ENCODE results near the gene SMIM35. TPM values are rescaled to one million over a fixed set of nuclear protein-coding genes. Genes with fewer than 3 reads are reported as not detected.
"Not testable (repeated sequence)": the region's sequence is repeated elsewhere in the genome, so short reads cannot be mapped to it uniquely, and the experiment has no call there.

The SMIM35 gene
- total RNA-seq, 2 donors from 2014 or later = not detected

DNA sequence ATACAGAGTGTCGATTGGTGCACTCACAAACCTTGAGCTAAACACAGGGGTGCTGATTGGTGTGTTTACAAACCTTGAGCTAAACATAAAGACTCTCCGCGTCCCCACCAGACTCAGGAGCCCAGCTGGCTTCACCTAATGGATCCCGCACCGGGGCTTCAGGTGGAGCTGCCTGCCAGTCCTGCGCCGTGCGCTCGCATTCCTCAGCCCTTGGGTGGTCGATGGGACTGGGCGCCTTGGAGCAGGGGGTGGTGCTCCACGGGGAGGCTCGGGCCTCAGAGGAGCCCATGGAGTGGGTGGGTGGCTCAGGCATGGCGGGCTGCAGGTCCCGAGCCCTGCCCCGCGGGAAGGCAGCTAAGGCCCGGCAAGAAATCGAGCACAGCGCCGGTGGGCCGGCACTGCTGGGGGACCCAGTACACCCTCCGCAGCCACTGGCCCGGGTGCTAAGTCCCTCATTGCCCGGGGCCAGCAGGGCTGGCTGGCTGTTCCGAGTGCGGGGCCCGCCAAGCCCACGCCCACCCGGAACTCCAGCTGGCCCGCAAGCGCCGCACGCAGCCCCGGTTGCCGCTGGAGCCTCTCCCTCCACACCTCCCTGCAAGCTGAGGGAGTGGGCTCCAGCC is 108.4 kb downstream of the SMIM35 start:
- ATAC-seq, H3K27ac Mint-ChIP-seq, H3K9me3 Mint-ChIP-seq: not testable (repeated sequence)
- peaks cover 6 to 11% of the 10 kb centered on the region in 2 donors for H3K36me3 Mint-ChIP-seq
- peak in 1 of 2 donors; percentile 52 for DNase-seq (ENCODE audit: low spot score in 2 of 2)

DNA sequence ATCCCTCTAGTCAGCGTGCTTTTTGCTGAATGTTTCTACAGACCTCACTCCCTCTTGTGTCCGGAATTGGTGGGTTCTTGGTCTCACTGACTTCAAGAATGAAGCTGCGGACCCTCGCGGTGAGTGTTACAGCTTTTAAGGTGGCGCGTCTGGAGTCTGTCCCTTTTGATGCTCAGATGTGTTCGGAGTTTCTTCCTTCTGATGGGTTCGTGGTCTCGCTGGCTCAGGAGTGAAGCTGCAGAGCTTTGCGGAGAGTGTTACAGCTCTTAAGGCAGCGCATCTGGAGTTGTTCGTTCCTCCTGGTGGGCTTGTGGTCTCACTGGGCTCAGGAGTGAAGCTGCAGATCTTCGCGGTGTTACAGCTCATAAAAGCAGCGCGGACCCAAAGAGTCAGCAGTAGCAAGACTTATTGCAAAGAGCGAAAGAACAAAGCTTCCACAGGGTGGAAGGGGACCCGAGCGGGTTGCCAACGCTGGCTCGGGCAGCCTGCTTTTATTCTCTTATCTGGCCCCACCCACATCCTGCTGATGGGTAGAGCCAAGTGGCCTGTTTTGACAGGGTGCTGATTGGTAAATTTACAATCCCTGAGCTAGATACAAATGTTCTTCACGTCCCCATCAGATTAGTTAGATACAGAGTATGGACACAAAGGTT is 109.0 kb downstream of the SMIM35 start:
- DNase-seq (ENCODE audit: low spot score in 2 of 2) = peak in 1 of 2 donors; percentile 47
- H3K27ac Mint-ChIP-seq, ATAC-seq, H3K9me3 Mint-ChIP-seq: not testable (repeated sequence)
- H3K36me3 Mint-ChIP-seq = peaks cover 6 to 11% of the 10 kb centered on the region in 2 donors

DNA sequence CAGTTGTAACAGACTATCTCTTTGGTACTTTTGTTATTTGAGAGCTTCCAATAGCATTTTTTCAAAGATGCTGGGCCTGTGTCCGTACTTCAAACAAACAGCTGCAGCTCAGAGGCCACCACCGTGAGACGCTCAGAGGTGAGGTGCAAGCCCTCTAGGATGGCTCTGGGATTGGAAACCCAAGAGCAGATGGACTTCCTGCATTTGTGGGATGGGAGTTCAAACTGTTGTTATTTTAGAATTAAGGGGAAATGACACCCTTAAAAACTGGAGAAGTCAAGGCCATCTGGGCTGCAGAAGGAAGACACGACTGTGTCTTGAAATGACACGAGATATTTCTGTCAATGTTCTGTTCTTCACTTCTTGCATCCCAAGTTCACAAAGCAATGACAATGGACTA is 109.7 kb downstream of the SMIM35 start:
- no peaks in the 10 kb centered on the region for H3K9me3 Mint-ChIP-seq
- H3K36me3 Mint-ChIP-seq = peaks cover 6 to 11% of the 10 kb centered on the region in 2 donors
- H3K27ac Mint-ChIP-seq = no peak overlapping the region
- DNase-seq (ENCODE audit: low spot score in 2 of 2) (peak in 1 of 2 donors; percentile 6), ATAC-seq (no peak)

DNA sequence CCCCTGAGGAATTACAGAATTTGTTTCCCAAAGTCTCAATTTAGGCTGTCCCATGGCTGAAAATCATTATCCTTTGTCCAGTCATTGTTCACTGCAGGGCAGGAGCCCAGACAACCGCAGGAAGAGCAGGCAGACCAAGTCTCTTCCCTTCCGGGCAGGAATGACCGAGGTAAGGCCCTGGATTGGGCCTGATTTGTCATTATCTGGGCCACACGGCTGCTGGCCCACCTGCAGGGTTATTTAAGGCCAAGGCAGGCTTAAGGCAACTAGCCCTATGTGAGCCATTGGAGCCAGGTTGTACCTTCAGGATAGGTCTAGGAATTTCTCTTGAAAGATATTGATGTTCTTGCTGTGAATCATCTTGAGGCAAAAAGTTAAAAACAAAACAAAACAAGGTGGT is 110.3 kb downstream of the SMIM35 start:
- DNase-seq (ENCODE audit: low spot score in 2 of 2) (peak in 1 of 2 donors; percentile 6), ATAC-seq (no peak)
- Mint-ChIP-seq H3K36me3 (peaks cover 6 to 11% of the 10 kb centered on the region in 2 donors), H3K9me3 (no peaks in the 10 kb centered on the region), H3K27ac (no peak overlapping the region)

DNA sequence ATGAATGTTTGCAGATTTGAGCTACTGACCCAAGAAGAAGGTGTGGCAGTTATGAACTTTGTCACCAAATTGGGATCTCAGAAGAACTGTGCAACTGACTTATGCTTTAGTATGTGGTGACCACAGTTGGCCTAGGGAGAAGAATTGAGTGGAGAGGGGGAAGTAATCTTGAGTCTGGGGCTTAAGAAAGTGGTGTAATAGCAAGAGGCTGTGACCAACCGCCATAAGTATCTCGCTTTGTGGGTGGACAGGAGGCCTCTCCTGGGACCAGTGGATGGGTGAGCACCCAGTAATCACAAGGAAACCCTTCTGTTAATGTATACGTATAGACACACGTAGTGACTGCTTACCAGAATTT is 113.3 kb downstream of the SMIM35 start:
- DNase-seq (ENCODE audit: low spot score in 2 of 2) (peak in 1 of 2 donors; percentile 30), ATAC-seq (no peak)
- Mint-ChIP-seq H3K36me3 (peaks cover 6 to 11% of the 10 kb centered on the region in 2 donors), H3K27ac (peak overlapping the region in 1 of 2 donors; percentile 55), H3K9me3 (no peaks in the 10 kb centered on the region)

DNA sequence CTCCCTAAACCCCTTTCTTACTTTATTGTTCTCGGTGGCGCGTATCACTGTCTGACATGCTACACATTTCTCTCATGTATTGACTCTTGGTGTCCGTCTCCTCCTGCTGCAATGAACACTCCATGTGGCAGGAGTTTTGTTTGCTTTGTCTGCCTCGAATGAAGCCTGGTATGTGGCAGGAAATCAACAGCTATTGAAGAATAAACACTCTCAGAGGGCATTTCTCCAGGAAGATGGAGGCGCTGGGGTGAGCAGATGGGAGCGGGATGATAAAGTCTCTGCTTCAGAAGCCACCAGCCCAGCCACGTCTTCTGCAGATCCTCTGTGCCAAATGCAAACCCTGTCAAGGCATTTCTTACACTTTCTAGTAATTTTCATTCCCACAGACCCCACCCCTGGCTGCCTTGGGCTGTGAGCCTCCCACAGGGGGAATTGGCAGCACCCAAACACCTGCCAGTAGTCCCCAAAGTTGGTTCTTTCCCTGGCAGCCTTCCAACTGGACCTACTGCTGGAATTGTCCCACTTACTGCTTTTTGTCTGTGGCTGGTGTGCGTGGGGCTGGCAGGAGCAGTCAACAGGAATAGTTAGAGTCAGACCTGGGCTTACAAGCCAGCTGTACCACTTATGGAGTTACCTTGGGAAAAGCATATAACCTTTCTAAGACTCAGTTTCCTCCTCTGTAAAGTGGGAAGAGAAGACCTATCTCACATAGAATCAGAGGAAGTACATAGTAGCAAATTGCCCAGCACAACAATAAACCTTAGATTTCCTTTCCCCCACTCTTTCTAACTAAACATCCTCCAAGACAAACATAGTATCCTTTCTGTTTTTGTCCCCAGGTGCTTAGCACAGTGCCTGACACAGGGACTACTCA is 113.9 kb downstream of the SMIM35 start:
- no peaks in the 10 kb centered on the region for H3K9me3 Mint-ChIP-seq
- DNase-seq (ENCODE audit: low spot score in 2 of 2) (peak in 1 of 2 donors; percentile 25), ATAC-seq (no peak)
- H3K36me3 Mint-ChIP-seq = peaks cover 3 to 9% of the 10 kb centered on the region in 2 donors
- peak overlapping the region in 1 of 2 donors; percentile 55 for H3K27ac Mint-ChIP-seq

DNA sequence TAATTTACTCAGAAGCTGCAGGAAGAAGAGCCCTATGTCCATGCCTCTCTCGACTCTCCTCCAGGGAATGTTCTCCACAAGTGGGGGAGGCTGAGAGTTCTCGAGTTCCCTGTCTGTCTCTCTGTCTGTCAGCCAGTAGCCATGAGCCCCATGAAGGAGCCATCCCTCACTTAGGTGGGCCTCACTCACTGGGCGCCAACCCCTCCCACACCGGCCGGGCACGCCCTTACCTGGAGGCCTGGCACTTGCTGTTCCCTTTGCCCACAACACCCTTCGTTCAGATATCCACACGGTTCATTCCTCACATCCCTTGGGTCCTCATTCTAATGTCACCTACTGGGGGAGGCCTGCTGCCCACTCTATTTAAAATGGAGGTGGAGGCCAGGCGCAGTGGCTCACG is 114.7 kb downstream of the SMIM35 start:
- H3K27ac Mint-ChIP-seq = no peak overlapping the region
- H3K9me3 Mint-ChIP-seq = no peaks in the 10 kb centered on the region
- H3K36me3 Mint-ChIP-seq = peaks cover 0 to 2% of the 10 kb centered on the region in 2 donors
- peak in 1 of 2 donors; percentile 45 for DNase-seq (ENCODE audit: low spot score in 2 of 2)
- no peak for ATAC-seq

DNA sequence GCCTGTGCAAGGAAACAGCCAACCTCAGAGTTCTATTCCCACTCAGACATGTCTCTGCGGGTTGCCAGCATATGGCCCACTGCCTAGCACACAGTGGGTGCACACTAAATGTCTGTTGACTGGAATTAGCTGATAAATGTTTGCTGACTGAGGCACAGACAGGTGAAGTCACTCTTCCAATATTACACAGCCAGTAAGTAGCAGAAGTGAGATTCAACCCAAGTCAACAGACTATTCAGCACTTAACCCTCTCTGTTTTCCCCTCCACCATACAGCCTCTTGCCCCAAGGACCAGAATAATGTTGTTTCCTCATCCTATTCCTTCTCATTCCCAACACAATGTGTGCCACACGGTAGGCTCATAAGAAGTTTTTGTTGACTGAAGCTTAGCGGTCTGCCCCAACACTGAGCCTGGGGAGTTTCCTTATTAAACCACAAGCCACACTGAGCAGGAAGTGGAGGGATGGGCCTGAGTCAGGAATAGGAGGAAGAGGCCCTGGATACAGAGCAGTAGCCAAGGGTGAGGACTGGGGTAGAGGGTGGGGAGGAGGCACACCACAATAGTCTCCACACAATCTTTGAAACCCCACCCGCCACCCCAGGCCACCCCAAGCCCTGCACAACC is 116.3 kb downstream of the SMIM35 start:
- no peaks in the 10 kb centered on the region for H3K9me3 Mint-ChIP-seq
- DNase-seq (ENCODE audit: low spot score in 2 of 2) (peak in 1 of 2 donors; percentile 57), ATAC-seq (peak; percentile 69 to 71)
- H3K27ac Mint-ChIP-seq = peak overlapping the region; percentile 2 to 59
- no peaks in the 10 kb centered on the region for H3K36me3 Mint-ChIP-seq

DNA sequence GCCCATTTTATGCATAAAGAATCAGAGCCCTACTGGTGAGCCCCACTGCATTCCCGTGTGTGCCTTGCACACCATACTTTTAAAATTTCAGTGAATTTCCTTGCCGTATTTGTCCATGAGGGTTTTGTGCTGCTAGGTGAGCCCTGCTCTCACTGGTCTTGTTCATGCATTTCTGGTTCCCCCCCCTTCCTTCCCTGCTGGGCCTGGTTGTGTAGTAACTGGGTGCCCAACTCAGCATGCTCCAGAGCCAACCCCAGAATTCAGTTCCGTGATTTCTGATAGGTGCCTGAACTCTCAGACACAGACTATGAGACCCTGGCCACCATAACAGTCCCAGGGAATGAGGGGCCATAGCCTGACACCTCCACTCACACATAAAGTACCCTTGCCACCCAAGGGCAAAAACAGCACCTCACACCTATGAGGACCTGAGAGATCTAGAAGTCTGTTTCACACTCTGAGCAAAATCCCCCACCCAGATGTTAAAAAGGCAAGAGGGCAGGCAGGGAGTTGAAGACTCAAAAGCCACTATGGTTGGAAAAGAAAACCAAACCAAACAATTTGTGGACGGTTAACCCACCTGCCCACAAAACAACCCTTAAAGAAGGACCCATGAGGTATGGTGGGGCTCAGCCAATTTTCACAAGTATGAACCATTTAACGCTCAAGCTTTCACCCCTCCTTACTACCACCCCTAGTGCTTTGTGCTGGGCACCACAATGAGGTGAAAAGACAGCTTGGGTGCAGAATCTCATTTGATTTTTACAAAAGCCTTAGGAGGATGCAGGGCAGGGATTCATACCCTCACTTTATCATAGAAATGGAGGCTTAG is 117.4 kb downstream of the SMIM35 start:
- H3K27ac Mint-ChIP-seq = no peak overlapping the region
- no peaks in the 10 kb centered on the region for H3K36me3 Mint-ChIP-seq
- no peaks in the 10 kb centered on the region for H3K9me3 Mint-ChIP-seq
- ATAC-seq = no peak
- peak in 1 of 2 donors; percentile 33 for DNase-seq (ENCODE audit: low spot score in 2 of 2)

DNA sequence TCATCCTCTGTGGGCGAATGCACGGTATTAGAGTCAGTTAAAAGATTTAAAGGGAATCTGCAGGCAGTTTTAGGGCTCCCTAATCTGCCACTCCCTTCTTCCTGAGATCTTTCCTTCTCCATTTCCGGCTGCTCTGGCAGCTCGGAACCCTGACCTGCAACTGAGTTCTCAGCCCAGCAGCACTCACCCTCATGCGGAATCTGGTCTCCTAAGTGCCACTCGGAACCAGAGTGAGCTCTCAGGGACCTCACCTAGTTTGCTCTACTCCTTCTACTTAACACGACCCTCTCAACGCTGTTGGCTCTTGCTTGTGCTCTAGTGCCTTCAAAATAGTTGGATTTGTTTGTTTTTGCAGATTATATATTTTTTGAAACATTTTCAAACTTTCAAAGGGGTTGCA is 119.9 kb downstream of the SMIM35 start:
- H3K27ac Mint-ChIP-seq = peak overlapping the region in 1 of 2 donors; percentile 76
- H3K36me3 Mint-ChIP-seq = no peaks in the 10 kb centered on the region
- H3K9me3 Mint-ChIP-seq = peaks cover 0 to 4% of the 10 kb centered on the region in 2 donors
- no peak for ATAC-seq
- peak in 1 of 2 donors; percentile 44 for DNase-seq (ENCODE audit: low spot score in 2 of 2)

DNA sequence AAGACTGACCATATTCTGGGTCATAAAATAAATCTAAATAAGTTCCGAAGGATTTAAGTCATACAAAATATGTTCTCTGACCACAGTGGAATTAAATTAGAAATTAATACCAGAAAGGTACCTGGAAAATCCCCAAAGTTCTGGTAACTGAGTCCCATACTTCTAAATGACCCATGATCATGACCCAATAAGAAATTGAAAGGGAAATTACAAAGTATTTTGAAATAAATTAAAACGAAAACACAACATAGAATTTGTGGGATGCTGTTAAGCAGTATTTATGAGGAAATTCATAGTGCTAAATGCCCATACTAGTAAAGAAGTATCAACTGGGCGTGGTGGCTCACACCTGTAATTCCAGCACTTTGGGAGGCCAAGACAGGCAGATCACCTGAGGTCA is 123.9 kb downstream of the SMIM35 start:
- DNase-seq (ENCODE audit: low spot score in 2 of 2) = no peak
- Mint-ChIP-seq H3K36me3 (peaks cover 11 to 12% of the 10 kb centered on the region in 2 donors), H3K27ac (no peak overlapping the region), H3K9me3 (peaks cover 14% of the 10 kb centered on the region in 2 donors)
- ATAC-seq = no peak

DNA sequence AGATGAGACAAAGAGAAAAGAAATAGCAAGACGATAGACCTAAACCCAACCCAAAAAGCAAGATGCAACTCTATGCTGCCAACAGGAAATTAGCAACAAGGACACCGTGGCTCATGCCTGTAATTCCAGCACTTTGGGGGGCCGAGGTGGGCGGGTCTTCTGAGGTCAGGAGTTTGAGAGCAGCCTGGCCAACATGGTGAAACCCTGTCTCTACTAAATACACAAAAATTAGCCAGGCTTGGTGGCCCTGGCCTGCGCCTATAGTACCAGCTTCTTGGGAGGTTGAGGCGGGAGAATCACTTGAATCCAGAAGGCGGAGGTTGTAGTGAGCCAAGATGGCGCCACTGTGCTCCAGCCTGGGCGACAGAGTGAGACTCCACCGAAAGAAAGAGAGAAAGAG is 124.9 kb downstream of the SMIM35 start:
- Mint-ChIP-seq H3K27ac (no peak overlapping the region), H3K36me3 (peaks cover 17 to 21% of the 10 kb centered on the region in 2 donors), H3K9me3 (peaks cover 14 to 21% of the 10 kb centered on the region in 2 donors)
- no peak for ATAC-seq
- peak in 1 of 2 donors; percentile 21 for DNase-seq (ENCODE audit: low spot score in 2 of 2)

DNA sequence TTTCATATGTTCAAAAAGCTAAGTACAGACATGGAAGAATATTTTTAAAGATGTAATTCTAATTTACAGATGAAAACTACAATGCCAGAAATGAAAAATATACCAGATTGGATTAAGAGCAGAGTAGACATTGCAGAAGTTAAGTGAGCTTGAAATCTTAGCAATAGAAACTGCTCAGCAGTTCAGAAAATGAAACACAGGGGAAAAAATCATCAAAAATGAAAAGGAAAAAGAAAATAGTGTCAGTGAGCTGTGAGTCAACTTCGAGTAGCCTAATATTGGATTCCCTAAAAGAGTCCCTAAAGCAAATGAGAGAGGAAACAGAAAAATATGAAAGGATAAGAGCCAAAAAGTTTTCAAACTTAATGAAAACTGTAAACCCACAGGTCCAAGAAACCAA is 126.4 kb downstream of the SMIM35 start:
- DNase-seq (ENCODE audit: low spot score in 2 of 2) = no peak
- peaks cover 14 to 21% of the 10 kb centered on the region in 2 donors for H3K9me3 Mint-ChIP-seq

DNA sequence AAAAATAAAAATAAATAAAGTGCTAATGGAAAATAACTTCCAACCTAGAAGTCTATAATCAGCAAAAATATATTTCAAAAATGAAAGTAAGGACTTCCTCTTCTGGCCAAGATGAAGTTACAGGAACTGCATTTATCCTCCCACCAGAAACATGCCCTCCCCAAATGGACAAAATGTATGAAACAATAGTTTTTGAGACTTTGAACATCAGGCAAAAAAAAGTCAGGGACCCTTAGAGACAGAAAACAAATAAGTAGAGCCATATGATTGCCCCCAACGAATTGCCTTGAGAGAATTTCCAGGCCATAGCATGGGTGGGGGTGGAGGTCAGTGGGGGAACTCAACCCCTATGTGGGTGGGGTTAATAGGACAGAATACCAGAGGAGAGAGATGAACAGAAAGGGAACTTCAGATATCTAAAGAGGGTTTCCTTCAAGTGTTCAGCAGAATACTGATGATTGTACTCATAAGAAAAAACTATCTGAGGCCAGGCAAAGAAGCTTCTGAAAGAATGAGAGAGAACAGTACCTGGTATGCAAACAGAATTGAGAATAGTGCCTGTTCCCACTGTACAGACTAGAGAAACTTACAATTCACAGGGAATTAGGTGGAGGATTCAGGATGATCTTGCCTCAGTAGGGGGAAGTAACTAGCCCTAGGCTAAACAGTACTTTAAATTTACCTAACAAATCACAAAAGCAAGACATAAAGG is 127.2 kb downstream of the SMIM35 start:
- ATAC-seq (peak; percentile 31 to 64), DNase-seq (ENCODE audit: low spot score in 2 of 2) (no peak)
- Mint-ChIP-seq H3K36me3 (peaks cover 17 to 24% of the 10 kb centered on the region in 2 donors), H3K27ac (peak overlapping the region; percentile 43 to 85), H3K9me3 (peaks cover 14 to 21% of the 10 kb centered on the region in 2 donors)

More for the DNA sequence above, 126.4 kb downstream of the SMIM35 start:
- peaks cover 17 to 24% of the 10 kb centered on the region in 2 donors for H3K36me3 Mint-ChIP-seq
- peak; percentile 22 to 44 for ATAC-seq
- H3K27ac Mint-ChIP-seq = peak overlapping the region in 1 of 2 donors; percentile 43

DNA sequence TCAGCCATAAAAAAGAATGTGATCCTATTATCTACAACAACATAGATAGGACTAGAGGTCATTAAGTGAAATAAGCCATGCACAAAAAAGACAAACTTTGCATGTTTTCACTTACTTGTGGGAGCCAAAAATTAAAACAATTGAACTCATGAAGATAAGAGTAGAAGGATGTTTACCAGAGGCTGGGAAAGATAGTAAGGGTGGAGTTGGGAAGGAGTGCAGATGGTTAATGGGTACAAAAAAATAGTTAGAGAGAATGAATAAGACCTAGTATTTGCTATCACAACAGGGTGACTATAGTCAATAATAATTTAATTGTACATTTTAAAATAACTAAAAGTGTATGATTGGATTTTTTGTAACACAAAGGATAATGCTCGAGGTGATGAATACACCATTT is 127.8 kb downstream of the SMIM35 start:
- no peak overlapping the region for H3K27ac Mint-ChIP-seq
- DNase-seq (ENCODE audit: low spot score in 2 of 2) (no peak), ATAC-seq (no peak)
- peaks cover 17 to 24% of the 10 kb centered on the region in 2 donors for H3K36me3 Mint-ChIP-seq
- H3K9me3 Mint-ChIP-seq = peaks cover 14 to 21% of the 10 kb centered on the region in 2 donors

Measured in activated naive CD4-positive, alpha-beta T cell treated with anti-CD3 and anti-CD28 coated beads, Interleukin-2, amount 50 U/mL, for 72 hours (primary cell).